HFFc6 (cell line): ENCODE measurements around the gene LGALS1. TPM values are rescaled to one million over a fixed set of nuclear protein-coding genes. Genes with fewer than 3 reads are reported as not detected.

ENCODE experiments used
- DNase-seq: peaks from one replicate; pipeline ENCODE4 v3.0.0-alpha.2; 2018
- H3K27ac Mint-ChIP-seq: 2 replicates; pipeline ENCODE4 v1.8.0; 2020; ENCODE audit warnings: mild to moderate bottlenecking, mixed read lengths
- H3K27me3 Mint-ChIP-seq: 2 replicates; pipeline ENCODE4 v1.8.0; 2021; ENCODE audit warnings: mild to moderate bottlenecking, moderate library complexity, mixed read lengths; ENCODE audit not compliant: insufficient read depth
- H3K36me3 Mint-ChIP-seq: 2 replicates; pipeline ENCODE4 v1.8.0; 2021; ENCODE audit warnings: low read depth, mixed read lengths
- H3K4me1 Mint-ChIP-seq: 2 replicates; pipeline ENCODE4 v1.8.0; 2020; ENCODE audit warnings: low read depth, mixed read lengths
- H3K4me3 Mint-ChIP-seq: 2 replicates; pipeline ENCODE4 v1.8.0; 2020; ENCODE audit warnings: mild to moderate bottlenecking, moderate library complexity, mixed read lengths
- H3K9me3 Mint-ChIP-seq: 2 replicates; pipeline ENCODE4 v1.8.0; 2020; ENCODE audit warnings: mild to moderate bottlenecking, mixed read lengths
- CTCF ChIP-seq: fragments of 200-600 bp; sonication (generic); IDR thresholded peaks from 2 replicates; pipeline ENCODE4 v1.5.0; 2021; ENCODE audit warnings: antibody characterized with exemption, mild to moderate bottlenecking
- total RNA-seq, 6 experiments: library from RNA; stranded (reverse); fragmentation: NEBNext Ultra II Directional; extraction: Animal tissue kit (Norgen Biotek cat#: 25700); gene quantifications; 2 replicates in 1 of 6; 3 replicates in 5 of 6; pipeline ENCODE4 v1.2.3, GENCODE V29; 2021

The LGALS1 gene
- total RNA-seq, 6 experiments from 2014 or later, result 5,326 to 7,192 (median 6,673) TPM

GRCh38 chr22:37676736-37677492 is 1.5 kb downstream of the LGALS1 start:
- Mint-ChIP-seq H3K9me3 (no peaks in the 10 kb centered on the region), H3K4me1 (peaks cover 43% of the 10 kb centered on the region), H3K27me3 (peaks cover 29% of the 10 kb centered on the region), H3K4me3 (peak overlapping the region; percentile 95), H3K36me3 (peaks cover 31% of the 10 kb centered on the region), H3K27ac (peak overlapping the region; percentile 94)
- DNase-seq, result peak; percentile 96
- no peak for TF ChIP-seq CTCF

GRCh38 chr22:37677493-37677974 is 2.1 kb downstream of the LGALS1 start:
- peaks cover 43% of the 10 kb centered on the region for H3K4me1 Mint-ChIP-seq
- peaks cover 31% of the 10 kb centered on the region for H3K36me3 Mint-ChIP-seq
- H3K9me3 Mint-ChIP-seq, result no peaks in the 10 kb centered on the region
- peak overlapping the region; percentile 94 for H3K27ac Mint-ChIP-seq
- TF ChIP-seq CTCF, result no peak
- H3K4me3 Mint-ChIP-seq, result peak overlapping the region; percentile 95
- H3K27me3 Mint-ChIP-seq, result peaks cover 29% of the 10 kb centered on the region
- DNase-seq, result no peak

DNA sequence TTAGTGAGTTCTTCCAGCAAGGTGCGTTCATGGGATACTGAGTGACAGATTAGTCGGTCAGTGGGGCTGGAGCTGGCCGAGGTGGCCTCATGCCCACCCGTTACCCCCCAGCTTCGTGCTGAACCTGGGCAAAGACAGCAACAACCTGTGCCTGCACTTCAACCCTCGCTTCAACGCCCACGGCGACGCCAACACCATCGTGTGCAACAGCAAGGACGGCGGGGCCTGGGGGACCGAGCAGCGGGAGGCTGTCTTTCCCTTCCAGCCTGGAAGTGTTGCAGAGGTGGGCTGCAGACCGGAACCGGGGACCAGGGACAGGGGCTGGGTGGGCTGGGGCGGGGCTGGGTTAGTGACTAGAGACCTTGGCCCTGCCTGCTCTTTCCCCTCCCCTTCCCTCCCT is 2.9 kb downstream of the LGALS1 start:
- H3K27me3 Mint-ChIP-seq, result peaks cover 29% of the 10 kb centered on the region
- no peak for TF ChIP-seq CTCF
- H3K9me3 Mint-ChIP-seq, result no peaks in the 10 kb centered on the region
- H3K4me3 Mint-ChIP-seq, result peak overlapping the region; percentile 95
- no peak for DNase-seq
- peaks cover 31% of the 10 kb centered on the region for H3K36me3 Mint-ChIP-seq
- H3K4me1 Mint-ChIP-seq, result peaks cover 43% of the 10 kb centered on the region
- H3K27ac Mint-ChIP-seq, result peak overlapping the region; percentile 94

DNA sequence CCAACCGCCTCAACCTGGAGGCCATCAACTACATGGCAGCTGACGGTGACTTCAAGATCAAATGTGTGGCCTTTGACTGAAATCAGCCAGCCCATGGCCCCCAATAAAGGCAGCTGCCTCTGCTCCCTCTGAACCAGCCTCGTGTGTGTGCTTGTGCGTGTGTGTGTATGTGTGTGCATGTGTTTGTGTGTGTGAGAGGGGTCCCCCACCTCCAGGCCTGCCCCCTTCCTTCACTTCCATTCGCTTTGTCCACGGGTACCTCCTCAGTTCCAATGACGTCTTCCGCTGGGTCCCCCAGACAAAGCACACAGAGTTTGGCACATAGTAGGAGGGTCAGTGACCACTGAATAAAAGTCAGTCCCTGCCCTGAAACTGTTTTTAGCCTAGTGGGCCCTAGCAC is 4.2 kb downstream of the LGALS1 start:
- peaks cover 31% of the 10 kb centered on the region for H3K36me3 Mint-ChIP-seq
- H3K4me3 Mint-ChIP-seq, result peak overlapping the region; percentile 95
- no peaks in the 10 kb centered on the region for H3K9me3 Mint-ChIP-seq
- no peak for DNase-seq
- H3K27me3 Mint-ChIP-seq, result peaks cover 29% of the 10 kb centered on the region
- TF ChIP-seq CTCF, result no peak
- H3K4me1 Mint-ChIP-seq, result peaks cover 32% of the 10 kb centered on the region
- H3K27ac Mint-ChIP-seq, result peak overlapping the region; percentile 94

GRCh38 chr22:37680191-37680851 is 4.9 kb downstream of the LGALS1 start:
- Mint-ChIP-seq H3K36me3 (peaks cover 31% of the 10 kb centered on the region), H3K4me1 (peaks cover 32% of the 10 kb centered on the region), H3K27me3 (peaks cover 26% of the 10 kb centered on the region), H3K9me3 (no peaks in the 10 kb centered on the region), H3K4me3 (peak overlapping the region; percentile 95), H3K27ac (peak overlapping the region; percentile 94)
- TF ChIP-seq CTCF, result no peak
- peak; percentile 28 for DNase-seq
